Smooth muscle cell (in vitro differentiated cells): Measurements from ENCODE around the gene GP9. TPM values are rescaled to one million over a fixed set of nuclear protein-coding genes. Genes with fewer than 3 reads are reported as not detected.

ENCODE experiments used
- DNase-seq: peaks from one replicate; lab custom pipeline; 2025; ENCODE audit not compliant: unreplicated experiment; lab: John Stamatoyannopoulos, UW
- H2AFZ ChIP-seq: fragments of 200-600 bp; sonication (generic); 2 replicates; pipeline ENCODE4 v1.6.0; 2016; ENCODE audit warnings: antibody characterized with exemption, low read depth, mild to moderate bottlenecking
- H3F3A ChIP-seq: fragments of 200-600 bp; sonication (generic); 2 replicates; pipeline ENCODE4 v1.6.0; 2017; ENCODE audit warnings: antibody characterized with exemption, low read depth
- H3K27ac ChIP-seq: fragments of 200-600 bp; sonication (generic); 2 replicates; pipeline ENCODE4 v1.5.1; 2016; ENCODE audit warnings: low read depth, mild to moderate bottlenecking
- H3K27me3 ChIP-seq: fragments of 200-600 bp; sonication (generic); 2 replicates; pipeline ENCODE4 v1.6.1; 2016; ENCODE audit warnings: low read depth, mild to moderate bottlenecking
- H3K36me3 ChIP-seq: fragments of 200-600 bp; sonication (generic); 2 replicates; pipeline ENCODE4 v1.5.1; 2016; ENCODE audit warnings: low read depth
- H3K4me1 ChIP-seq: fragments of 200-600 bp; sonication (generic); 2 replicates; pipeline ENCODE4 v1.5.1; 2016; ENCODE audit warnings: low read depth
- H3K4me2 ChIP-seq: fragments of 200-600 bp; sonication (generic); 2 replicates; pipeline ENCODE4 v1.6.0; 2016; ENCODE audit warnings: mild to moderate bottlenecking
- H3K4me3 ChIP-seq: fragments of 200-600 bp; sonication (generic); 2 replicates; pipeline ENCODE4 v1.5.1; 2016; ENCODE audit warnings: mild to moderate bottlenecking
- H3K79me2 ChIP-seq: fragments of 200-600 bp; sonication (generic); 2 replicates; pipeline ENCODE4 v1.6.0; 2016; ENCODE audit warnings: low read depth, mild to moderate bottlenecking
- H3K9ac ChIP-seq: fragments of 200-600 bp; sonication (generic); 2 replicates; pipeline ENCODE4 v1.6.0; 2016; ENCODE audit warnings: low read depth
- H3K9me3 ChIP-seq: fragments of 200-600 bp; sonication (generic); replicated peaks from 2 replicates; pipeline ENCODE4 v1.5.1; 2016; ENCODE audit warnings: low read depth
- H4K20me1 ChIP-seq: fragments of 200-600 bp; sonication (generic); 2 replicates; pipeline ENCODE4 v1.6.0; 2016; ENCODE audit warnings: low read depth
- CTCF ChIP-seq: fragments of 200-600 bp; sonication (generic); IDR thresholded peaks from 2 replicates; pipeline ENCODE4 v1.5.1; 2017; ENCODE audit warnings: borderline replicate concordance, mild to moderate bottlenecking, antibody characterized with exemption; ENCODE audit not compliant: insufficient read depth, poor library complexity, severe bottlenecking
- whole genome bisulfite sequencing: methylation state at CpG from one replicate; pipeline ENCODE4 v1.1.7; 2016; ENCODE audit warnings: low lambda C conversion rate; 5-methylcytosine and 5-hydroxymethylcytosine counted together
- polyA plus RNA-seq: library from polyadenylated mRNA; unstranded; fragments of >200 nt; fragmentation: Nextera tagmentation; extraction: Ambion mirVana; gene quantifications from 2 replicates; pipeline ENCODE4 v1.2.1, GENCODE V29; 2016
- total RNA-seq: library from RNA; depleted of rRNA; stranded (reverse); fragments of >200 nt; gene quantifications from 2 replicates; pipeline ENCODE4 v1.2.3, GENCODE V29; 2014

Gene GP9
- not detected in 2 replicates for total RNA-seq
- not detected in 2 replicates for polyA plus RNA-seq

- Histone ChIP-seq H3K27ac (no peak within 1 kb of the TSS), H2AFZ (no peak within 1 kb of the TSS), H3K36me3 (no peaks in the 10 kb centered on the region), H3K79me2 (no peaks in the 10 kb centered on the region), H3K4me1 (no peaks in the 10 kb centered on the region), H3K4me2 (no peak within 1 kb of the TSS), H3F3A (no peaks in the 10 kb centered on the region), H3K9ac (no peak within 1 kb of the TSS), H3K27me3 (no peaks in the 10 kb centered on the region), H4K20me1 (no peaks in the 10 kb centered on the region), H3K4me3 (no peak within 1 kb of the TSS), H3K9me3 (no peaks in the 10 kb centered on the region)
- no peak for DNase-seq
- 90% methylated on average over 13 of the region's 13 CpGs for WGBS
- TF ChIP-seq CTCF = no peak
Measured at GRCh38 chr3:129060276-129061022, at the start of gene GP9. GP9 (plus strand) TSS chr3:129060779; CDS start chr3:129061740, 961 bp downstream.

- Histone ChIP-seq H3F3A (no peaks in the 10 kb centered on the region), H3K27ac (no peak overlapping the region), H4K20me1 (no peaks in the 10 kb centered on the region), H3K4me1 (no peaks in the 10 kb centered on the region), H3K4me3 (no peak overlapping the region), H3K9me3 (no peaks in the 10 kb centered on the region), H3K79me2 (no peaks in the 10 kb centered on the region), H2AFZ (no peak overlapping the region), H3K36me3 (no peaks in the 10 kb centered on the region), H3K4me2 (no peak overlapping the region), H3K27me3 (no peaks in the 10 kb centered on the region), H3K9ac (no peak overlapping the region)
- no peak for DNase-seq
- no peak for TF ChIP-seq CTCF
- 95% methylated on average over 3 of the region's 3 CpGs for WGBS
Measured at GRCh38 chr3:129013491-129013891, 47.1 kb upstream of the GP9 start.

- no peak overlapping the region for H3K4me3 ChIP-seq
- no peak for DNase-seq
- no peak overlapping the region for H3K9ac ChIP-seq
- H3K4me2 ChIP-seq = no peak overlapping the region
- no peak overlapping the region for H2AFZ ChIP-seq
- H3K36me3 ChIP-seq = no peaks in the 10 kb centered on the region
- H3K79me2 ChIP-seq = no peaks in the 10 kb centered on the region
- H3K27me3 ChIP-seq = no peaks in the 10 kb centered on the region
- H3F3A ChIP-seq = no peaks in the 10 kb centered on the region
- no peak overlapping the region for H3K27ac ChIP-seq
- no peaks in the 10 kb centered on the region for H3K4me1 ChIP-seq
- 67% methylated on average over 12 of the region's 13 CpGs for WGBS
- no peaks in the 10 kb centered on the region for H3K9me3 ChIP-seq
- no peaks in the 10 kb centered on the region for H4K20me1 ChIP-seq
- TF ChIP-seq CTCF = no peak
Measured at GRCh38 chr3:129014148-129014547, 46.4 kb upstream of the GP9 start.

GRCh38 chr3:129014793-129015345, 45.7 kb upstream of the GP9 start:
- no peaks in the 10 kb centered on the region for H3F3A ChIP-seq
- H3K4me1 ChIP-seq = no peaks in the 10 kb centered on the region
- no peak overlapping the region for H3K4me3 ChIP-seq
- H4K20me1 ChIP-seq = no peaks in the 10 kb centered on the region
- no peaks in the 10 kb centered on the region for H3K27me3 ChIP-seq
- no peaks in the 10 kb centered on the region for H3K36me3 ChIP-seq
- H3K79me2 ChIP-seq = no peaks in the 10 kb centered on the region
- WGBS = 91% methylated on average over 8 of the region's 9 CpGs
- no peak overlapping the region for H3K4me2 ChIP-seq
- no peak overlapping the region for H3K27ac ChIP-seq
- no peaks in the 10 kb centered on the region for H3K9me3 ChIP-seq
- no peak for DNase-seq
- H3K9ac ChIP-seq = no peak overlapping the region
- H2AFZ ChIP-seq = no peak overlapping the region
- no peak for TF ChIP-seq CTCF
